Hepatocyte (in vitro differentiated cells): ENCODE measurements around the gene ITGA11. TPM values are rescaled to one million over a fixed set of nuclear protein-coding genes. Genes with fewer than 3 reads are reported as not detected.

Experiments
- DNase-seq: peaks from one replicate; pipeline ENCODE4 v3.0.0-alpha.2; 2016; ENCODE audit warnings: low spot score
- H2AFZ ChIP-seq: fragments of 200-600 bp; sonication (generic); 2 replicates; pipeline ENCODE4 v1.6.0; 2016; ENCODE audit warnings: antibody characterized with exemption, mild to moderate bottlenecking
- H3K27ac ChIP-seq: fragments of 200-600 bp; sonication (generic); 2 replicates; pipeline ENCODE4 v1.5.1; 2016; ENCODE audit warnings: mild to moderate bottlenecking
- H3K27me3 ChIP-seq: fragments of 200-600 bp; sonication (generic); 2 replicates; pipeline ENCODE4 v1.6.1; 2016
- H3K36me3 ChIP-seq: fragments of 200-600 bp; sonication (generic); replicated peaks from 2 replicates; pipeline ENCODE4 v1.5.1; 2016; ENCODE audit warnings: low read depth; ENCODE audit not compliant: insufficient read depth
- H3K4me1 ChIP-seq: fragments of 200-600 bp; sonication (generic); 2 replicates; pipeline ENCODE4 v1.5.1; 2016; ENCODE audit warnings: mild to moderate bottlenecking, moderate library complexity; ENCODE audit not compliant: insufficient read depth
- H3K4me2 ChIP-seq: fragments of 200-600 bp; sonication (generic); 2 replicates; pipeline ENCODE4 v1.6.0; 2016
- H3K4me3 ChIP-seq: fragments of 200-600 bp; sonication (generic); 2 replicates; pipeline ENCODE4 v1.5.1; 2016; ENCODE audit warnings: mild to moderate bottlenecking
- H3K79me2 ChIP-seq: fragments of 200-600 bp; sonication (generic); 2 replicates; pipeline ENCODE4 v1.6.0; 2017; ENCODE audit warnings: mild to moderate bottlenecking
- H3K9me2 ChIP-seq: fragments of 200-600 bp; sonication (generic); replicated peaks from 2 replicates; pipeline ENCODE4 v1.6.0; 2017; ENCODE audit warnings: mild to moderate bottlenecking; ENCODE audit not compliant: insufficient read depth
- H3K9me3 ChIP-seq: fragments of 200-600 bp; sonication (generic); 2 replicates; pipeline ENCODE4 v1.5.1; 2016; ENCODE audit warnings: low read depth, mild to moderate bottlenecking
- H4K20me1 ChIP-seq: fragments of 200-600 bp; sonication (generic); 2 replicates; pipeline ENCODE4 v1.6.0; 2016; ENCODE audit warnings: mild to moderate bottlenecking; ENCODE audit not compliant: insufficient read depth, poor library complexity, severe bottlenecking
- EZH2 ChIP-seq: fragments of 200-600 bp; sonication (generic); IDR thresholded peaks from 2 replicates; pipeline ENCODE4 v1.6.1; 2016; ENCODE audit warnings: antibody characterized with exemption, mild to moderate bottlenecking, borderline replicate concordance
- EZH2phosphoT487 ChIP-seq: fragments of 200-600 bp; sonication (generic); IDR thresholded peaks from one replicate; pipeline ENCODE4 v1.6.1; 2018; ENCODE audit warnings: antibody characterized with exemption, mild to moderate bottlenecking, low read depth, moderate library complexity; ENCODE audit not compliant: unreplicated experiment, severe bottlenecking
- WGBS: methylation state at CpG from one replicate; pipeline ENCODE4 v1.1.6; 2016; ENCODE audit warnings: low lambda C conversion rate; ENCODE audit errors: missing lambda C conversion rate; 5-methylcytosine and 5-hydroxymethylcytosine counted together
- polyA plus RNA-seq: library from polyadenylated mRNA; unstranded; fragments of >200 nt; fragmentation: Nextera tagmentation; extraction: Ambion mirVana; gene quantifications from 2 replicates; pipeline ENCODE4 v1.2.1, GENCODE V29; 2016
- total RNA-seq: library from RNA; depleted of rRNA; stranded (reverse); fragments of >200 nt; gene quantifications from 2 replicates; pipeline ENCODE4 v1.2.3, GENCODE V29; 2014
- TF ChIP-seq, protein P1 (sequence below): fragments of 200-600 bp; sonication (generic); IDR thresholded peaks from 2 replicates; pipeline ENCODE4 v1.5.1; 2016; ENCODE audit warnings: antibody characterized with exemption, mild to moderate bottlenecking; ENCODE audit not compliant: poor library complexity

ITGA11 gene
- total and polyA plus RNA-seq, 2 experiments from 2014 or later, result 9.7 to 19.6 TPM

DNA sequence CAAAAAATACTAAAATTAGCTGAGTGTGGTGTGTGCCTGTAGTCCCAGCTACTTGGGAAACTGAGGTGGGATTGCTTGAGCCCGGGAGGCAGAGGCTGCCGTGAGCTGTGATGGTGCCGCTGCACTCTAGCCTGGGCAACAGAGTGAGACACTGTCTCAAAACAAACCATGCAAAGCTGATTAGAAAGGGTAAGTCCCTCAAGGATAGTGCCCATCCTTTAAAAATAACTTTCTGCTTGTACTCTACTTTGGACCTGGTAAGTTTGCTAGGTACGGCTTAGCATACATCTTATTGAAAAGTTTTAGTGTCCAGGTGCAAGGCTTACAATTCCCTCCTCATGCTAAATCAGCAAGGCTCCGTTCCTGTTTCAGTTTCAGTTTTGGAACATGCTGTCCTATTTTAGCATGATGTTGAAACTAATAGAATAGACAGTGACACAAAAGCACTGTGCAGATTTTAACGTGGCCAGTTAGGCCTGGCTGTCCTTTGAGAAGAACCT is 133.0 kb downstream of the ITGA11 start:
- Histone ChIP-seq H3K36me3 (no peaks in the 10 kb centered on the region), H3K27ac (peak overlapping the region; percentile 74), H3K9me3 (no peaks in the 10 kb centered on the region), H3K79me2 (peaks cover 25% of the 10 kb centered on the region), H4K20me1 (peaks cover 10% of the 10 kb centered on the region), H3K9me2 (no peaks in the 10 kb centered on the region), H2AFZ (no peak overlapping the region), H3K4me2 (peak overlapping the region; percentile 36), H3K4me1 (peaks cover 8% of the 10 kb centered on the region), H3K4me3 (no peak overlapping the region), H3K27me3 (no peaks in the 10 kb centered on the region)
- WGBS, result 90% methylated on average over 6 of the region's 6 CpGs
- no peak for TF ChIP-seq EZH2
- TF ChIP-seq, protein P1, sequence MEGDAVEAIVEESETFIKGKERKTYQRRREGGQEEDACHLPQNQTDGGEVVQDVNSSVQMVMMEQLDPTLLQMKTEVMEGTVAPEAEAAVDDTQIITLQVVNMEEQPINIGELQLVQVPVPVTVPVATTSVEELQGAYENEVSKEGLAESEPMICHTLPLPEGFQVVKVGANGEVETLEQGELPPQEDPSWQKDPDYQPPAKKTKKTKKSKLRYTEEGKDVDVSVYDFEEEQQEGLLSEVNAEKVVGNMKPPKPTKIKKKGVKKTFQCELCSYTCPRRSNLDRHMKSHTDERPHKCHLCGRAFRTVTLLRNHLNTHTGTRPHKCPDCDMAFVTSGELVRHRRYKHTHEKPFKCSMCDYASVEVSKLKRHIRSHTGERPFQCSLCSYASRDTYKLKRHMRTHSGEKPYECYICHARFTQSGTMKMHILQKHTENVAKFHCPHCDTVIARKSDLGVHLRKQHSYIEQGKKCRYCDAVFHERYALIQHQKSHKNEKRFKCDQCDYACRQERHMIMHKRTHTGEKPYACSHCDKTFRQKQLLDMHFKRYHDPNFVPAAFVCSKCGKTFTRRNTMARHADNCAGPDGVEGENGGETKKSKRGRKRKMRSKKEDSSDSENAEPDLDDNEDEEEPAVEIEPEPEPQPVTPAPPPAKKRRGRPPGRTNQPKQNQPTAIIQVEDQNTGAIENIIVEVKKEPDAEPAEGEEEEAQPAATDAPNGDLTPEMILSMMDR, result no peak
- TF ChIP-seq EZH2phosphoT487, result no peak
- no peak for DNase-seq

DNA sequence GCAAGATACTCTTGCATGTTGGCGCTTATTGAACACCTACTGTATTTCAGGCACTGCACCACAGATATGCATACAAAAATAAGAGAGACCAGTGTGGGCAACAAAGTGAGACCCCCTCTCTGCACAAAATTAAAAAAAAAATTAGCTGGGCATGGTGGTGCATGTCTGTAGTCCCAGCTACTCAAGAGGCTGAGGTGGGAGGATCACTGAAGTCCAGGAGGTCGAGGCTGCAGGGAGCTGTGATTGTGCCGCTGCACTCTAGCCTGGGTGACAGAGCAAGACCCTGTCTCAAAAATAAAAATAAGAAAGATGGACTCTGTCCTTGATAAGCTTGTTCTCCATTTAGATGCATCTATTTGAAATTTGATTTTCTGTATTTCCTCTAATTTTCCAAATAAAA is 133.6 kb downstream of the ITGA11 start:
- TF ChIP-seq, protein P1, result no peak
- TF ChIP-seq EZH2phosphoT487 (no peak), EZH2 (no peak)
- H4K20me1 ChIP-seq, result peaks cover 10% of the 10 kb centered on the region
- no peak overlapping the region for H3K27ac ChIP-seq
- no peaks in the 10 kb centered on the region for H3K27me3 ChIP-seq
- H3K79me2 ChIP-seq, result peaks cover 30% of the 10 kb centered on the region
- H3K9me2 ChIP-seq, result no peaks in the 10 kb centered on the region
- no peak overlapping the region for H2AFZ ChIP-seq
- peaks cover 8% of the 10 kb centered on the region for H3K4me1 ChIP-seq
- DNase-seq, result no peak
- H3K9me3 ChIP-seq, result no peaks in the 10 kb centered on the region
- no peak overlapping the region for H3K4me2 ChIP-seq
- no peaks in the 10 kb centered on the region for H3K36me3 ChIP-seq
- 100% methylated on average over 3 of the region's 3 CpGs for WGBS
- no peak overlapping the region for H3K4me3 ChIP-seq

DNA sequence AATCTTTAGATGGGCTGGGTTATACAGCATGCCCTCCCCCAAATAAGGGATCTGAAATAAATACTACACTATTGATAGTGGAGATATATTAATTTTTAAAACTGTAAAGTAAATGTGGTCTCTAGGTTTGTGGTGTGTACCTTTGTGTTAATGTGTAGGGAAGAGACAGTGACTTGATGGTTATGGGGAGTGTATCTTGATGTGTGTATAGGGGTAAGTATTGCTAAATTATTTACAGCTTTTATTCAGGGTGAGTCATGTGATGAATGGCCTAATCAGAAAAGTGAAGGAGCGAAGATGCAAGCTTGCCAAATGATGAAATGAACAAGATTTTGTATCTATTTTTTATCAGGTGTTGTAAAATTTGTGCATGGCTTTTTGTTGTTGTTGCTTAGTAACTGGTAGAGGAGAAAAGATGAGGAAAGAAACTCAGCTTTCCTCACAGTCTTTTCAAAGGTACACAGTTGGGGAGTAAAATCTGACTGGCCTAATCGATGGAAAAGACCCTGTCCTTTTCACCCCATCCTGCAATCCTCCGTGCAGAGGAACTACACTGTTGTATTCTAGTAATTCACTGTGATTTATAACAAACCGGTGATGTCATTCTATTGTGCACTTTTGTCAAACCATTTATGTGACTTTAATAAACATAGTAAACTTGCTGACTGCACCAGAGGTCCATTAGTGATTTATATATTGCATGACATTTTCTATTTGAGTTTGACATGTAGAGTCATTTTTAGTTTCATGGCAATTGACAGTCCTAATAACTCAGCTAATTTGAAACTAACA is 136.8 kb downstream of the ITGA11 start:
- H2AFZ ChIP-seq, result no peak overlapping the region
- peaks cover 61% of the 10 kb centered on the region for H3K79me2 ChIP-seq
- H3K27me3 ChIP-seq, result no peaks in the 10 kb centered on the region
- H3K27ac ChIP-seq, result no peak overlapping the region
- no peak for DNase-seq
- H3K9me2 ChIP-seq, result no peaks in the 10 kb centered on the region
- H3K4me2 ChIP-seq, result no peak overlapping the region
- H3K4me1 ChIP-seq, result peaks cover 8% of the 10 kb centered on the region
- TF ChIP-seq EZH2phosphoT487 (no peak), EZH2 (no peak)
- no peaks in the 10 kb centered on the region for H3K36me3 ChIP-seq
- H3K4me3 ChIP-seq, result no peak overlapping the region
- no peaks in the 10 kb centered on the region for H3K9me3 ChIP-seq
- peaks cover 40% of the 10 kb centered on the region for H4K20me1 ChIP-seq
- 81% methylated on average over 4 of the region's 4 CpGs for WGBS

DNA sequence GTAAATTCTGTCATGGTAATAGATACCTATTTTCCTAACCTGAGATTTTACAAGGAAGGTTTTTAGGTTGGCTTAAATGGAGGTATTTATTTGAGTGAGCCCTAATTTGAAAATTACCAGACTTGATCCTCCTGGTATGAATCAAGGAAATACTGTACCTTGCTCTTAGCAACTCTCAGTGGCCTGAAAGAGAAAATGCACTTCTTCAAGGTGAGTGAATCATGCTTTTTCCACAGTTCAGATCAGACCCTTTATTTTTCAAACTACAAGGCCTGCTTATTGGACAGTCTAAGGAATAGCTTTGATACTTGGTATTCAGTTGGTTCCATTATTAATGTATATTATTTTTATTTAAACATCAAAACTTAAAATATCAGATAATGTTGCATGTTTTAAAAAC is 139.0 kb downstream of the ITGA11 start:
- peaks cover 59% of the 10 kb centered on the region for H4K20me1 ChIP-seq
- H3K4me2 ChIP-seq, result no peak overlapping the region
- TF ChIP-seq EZH2phosphoT487 (no peak), EZH2 (no peak)
- TF ChIP-seq, protein P1, result no peak
- H3K9me2 ChIP-seq, result no peaks in the 10 kb centered on the region
- H3K79me2 ChIP-seq, result peaks cover 84% of the 10 kb centered on the region
- no peak overlapping the region for H3K4me3 ChIP-seq
- no peak for DNase-seq
- H3K4me1 ChIP-seq, result no peaks in the 10 kb centered on the region
- no peaks in the 10 kb centered on the region for H3K9me3 ChIP-seq
- H3K27me3 ChIP-seq, result no peaks in the 10 kb centered on the region
- no peaks in the 10 kb centered on the region for H3K36me3 ChIP-seq
- H3K27ac ChIP-seq, result no peak overlapping the region
- no peak overlapping the region for H2AFZ ChIP-seq
